SK-N-SH treated with all-trans-retinoic acid at 6 μM for 48 hours (cell line): ENCODE measurements around the gene BNC2.
A peak's percentile ranks its signal among the peaks of the same experiment; 100 is the strongest.

Experiments used
- ATAC-seq: fragments of 200-7000 bp; cut with Tn5 transposase; 3 replicates; pipeline ENCODE4 v1.9.1; 2020; ENCODE audit warnings: mild to moderate bottlenecking, moderate library complexity
- ARNTL ChIP-seq: fragments of 450-650 bp; formaldehyde crosslinking; IDR thresholded peaks from 2 replicates; pipeline ENCODE4 v1.5.0; 2020; ENCODE audit warnings: low read depth, mild to moderate bottlenecking, moderate library complexity, borderline replicate concordance
- BACH2 ChIP-seq: fragments of 250-450 bp; sonication (Bioruptor Pico); IDR thresholded peaks from 2 replicates; pipeline ENCODE4 v1.9.0; 2021; ENCODE audit warnings: mild to moderate bottlenecking, borderline replicate concordance
- CSRNP3 ChIP-seq: fragments of 250-450 bp; sonication (Bioruptor Pico); IDR thresholded peaks from 2 replicates; pipeline ENCODE4 v1.5.1; 2021; ENCODE audit warnings: mild to moderate bottlenecking, moderate library complexity
- ESRRG ChIP-seq: fragments of 250-450 bp; sonication (Bioruptor Pico); IDR thresholded peaks from 2 replicates; pipeline ENCODE4 v1.6.1; 2021; ENCODE audit warnings: mild to moderate bottlenecking
- GLIS3 ChIP-seq: fragments of 250-450 bp; sonication (Bioruptor Pico); IDR thresholded peaks from 2 replicates; pipeline ENCODE4 v1.5.0; 2020; ENCODE audit warnings: mild to moderate bottlenecking, moderate library complexity
- ISL1 ChIP-seq: fragments of 250-450 bp; sonication (Bioruptor Pico); IDR thresholded peaks from 2 replicates; pipeline ENCODE4 v2.1.2; 2022; ENCODE audit warnings: mild to moderate bottlenecking, moderate library complexity
- OSR1 ChIP-seq: fragments of 250-450 bp; sonication (Bioruptor Pico); IDR thresholded peaks from 2 replicates; pipeline ENCODE4 v1.8.0; 2022; ENCODE audit warnings: moderate library complexity, mild to moderate bottlenecking, inconsistent platforms
- PPARA ChIP-seq: fragments of 250-450 bp; sonication (Bioruptor Pico); IDR thresholded peaks from 2 replicates; pipeline ENCODE4 v1.5.0; 2020; ENCODE audit warnings: mild to moderate bottlenecking, borderline replicate concordance
- RARB ChIP-seq: fragments of 250-450 bp; sonication (Bioruptor Pico); IDR thresholded peaks from 2 replicates; pipeline ENCODE4 v1.8.0; 2021; ENCODE audit warnings: mild to moderate bottlenecking, moderate library complexity
- SNAI2 ChIP-seq: fragments of 250-450 bp; sonication (Bioruptor Pico); IDR thresholded peaks from 2 replicates; pipeline ENCODE4 v1.5.0; 2020; ENCODE audit warnings: mild to moderate bottlenecking, moderate library complexity
- TCF4 ChIP-seq: fragments of 250-450 bp; sonication (Bioruptor Pico); IDR thresholded peaks from 2 replicates; pipeline ENCODE4 v1.8.0; 2021; ENCODE audit warnings: mild to moderate bottlenecking, moderate library complexity, borderline replicate concordance
- TOX ChIP-seq: fragments of 250-450 bp; sonication (Bioruptor Pico); IDR thresholded peaks from 2 replicates; pipeline ENCODE4 v1.8.0; 2021; ENCODE audit warnings: mild to moderate bottlenecking, moderate library complexity, borderline replicate concordance
- ZC3H10 ChIP-seq: fragments of 250-450 bp; sonication (Bioruptor Pico); IDR thresholded peaks from 2 replicates; pipeline ENCODE4 v1.5.1; 2021; ENCODE audit warnings: mild to moderate bottlenecking, moderate library complexity
- ZFP3 ChIP-seq: fragments of 250-450 bp; sonication (Bioruptor Pico); IDR thresholded peaks from 2 replicates; pipeline ENCODE4 v1.5.0; 2020; ENCODE audit warnings: mild to moderate bottlenecking, moderate library complexity
- ZFP30 ChIP-seq: fragments of 450-650 bp; formaldehyde crosslinking; IDR thresholded peaks from 2 replicates; pipeline ENCODE4 v1.5.0; 2022; ENCODE audit warnings: mild to moderate bottlenecking, moderate library complexity
- TF ChIP-seq, protein P1 (sequence below): fragments of 250-450 bp; sonication (Bioruptor Pico); IDR thresholded peaks from 2 replicates; pipeline ENCODE4 v1.5.1; 2020; ENCODE audit warnings: low read depth, mild to moderate bottlenecking, moderate library complexity
- TF ChIP-seq, protein P2 (sequence below): fragments of 250-450 bp; sonication (Bioruptor Pico); IDR thresholded peaks from 2 replicates; pipeline ENCODE4 v1.8.0; 2020; ENCODE audit warnings: mild to moderate bottlenecking, moderate library complexity, borderline replicate concordance

Gene BNC2

GRCh38 chr9:16535555-16535954, 334.9 kb downstream of the BNC2 start:
- peak; percentile 64 for ATAC-seq
- TF ChIP-seq RARB (CRISPR knock-in tag) (no peak), BACH2 (no peak), OSR1 (CRISPR knock-in tag) (no peak), PPARA (no peak)
- TF ChIP-seq, protein P1, sequence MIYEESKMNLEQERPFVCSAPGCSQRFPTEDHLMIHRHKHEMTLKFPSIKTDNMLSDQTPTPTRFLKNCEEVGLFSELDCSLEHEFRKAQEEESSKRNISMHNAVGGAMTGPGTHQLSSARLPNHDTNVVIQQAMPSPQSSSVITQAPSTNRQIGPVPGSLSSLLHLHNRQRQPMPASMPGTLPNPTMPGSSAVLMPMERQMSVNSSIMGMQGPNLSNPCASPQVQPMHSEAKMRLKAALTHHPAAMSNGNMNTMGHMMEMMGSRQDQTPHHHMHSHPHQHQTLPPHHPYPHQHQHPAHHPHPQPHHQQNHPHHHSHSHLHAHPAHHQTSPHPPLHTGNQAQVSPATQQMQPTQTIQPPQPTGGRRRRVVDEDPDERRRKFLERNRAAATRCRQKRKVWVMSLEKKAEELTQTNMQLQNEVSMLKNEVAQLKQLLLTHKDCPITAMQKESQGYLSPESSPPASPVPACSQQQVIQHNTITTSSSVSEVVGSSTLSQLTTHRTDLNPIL (CRISPR knock-in tag) = no peak

DNA sequence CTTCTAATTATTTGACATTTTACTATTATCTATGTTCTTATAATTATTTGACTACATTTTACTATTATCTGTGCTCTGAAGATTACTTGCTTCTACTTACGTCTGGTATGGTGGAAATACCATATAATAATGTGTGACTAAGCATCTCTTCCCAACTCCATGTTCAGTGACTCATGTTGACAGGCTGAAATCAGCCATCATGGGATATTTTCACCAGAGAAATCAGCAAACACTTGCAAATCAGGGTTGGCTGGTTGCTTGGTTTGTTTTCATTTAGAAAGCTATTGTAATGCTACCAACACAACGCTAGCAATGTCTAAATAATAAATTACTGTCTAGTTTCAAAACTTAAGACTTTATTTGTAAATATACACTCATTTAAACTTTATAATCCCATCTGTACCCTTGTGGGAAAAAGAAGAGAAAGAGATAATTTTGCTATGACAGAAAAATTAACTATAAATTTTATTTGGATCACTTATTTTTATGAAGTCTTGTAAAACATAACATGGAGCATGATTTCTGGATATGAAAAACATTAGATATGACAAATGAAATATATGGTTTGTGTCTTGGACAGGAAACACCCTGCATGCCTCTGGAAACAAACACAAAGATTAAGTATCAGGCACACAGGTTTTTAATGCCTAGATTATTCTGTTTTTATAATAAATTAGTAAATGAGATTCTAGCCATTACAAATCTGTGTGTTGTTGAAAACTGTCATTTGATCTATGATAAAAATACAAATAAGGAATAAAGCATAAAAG, 337.6 kb downstream of the BNC2 start:
- peak; percentile 75 for ATAC-seq
- TF ChIP-seq ISL1 (CRISPR knock-in tag) (0 out of 2 replicates have a peak, but pooled peaks have one; percentile 10), GLIS3 (CRISPR knock-in tag) (no peak)
- TF ChIP-seq, all 23 proteins: peak for 1

- ATAC-seq = peak; percentile 47; the same call in 2 of the 3 replicates
- TF ChIP-seq ZC3H10 (CRISPR knock-in tag) = no peak
- TF ChIP-seq, protein P2, sequence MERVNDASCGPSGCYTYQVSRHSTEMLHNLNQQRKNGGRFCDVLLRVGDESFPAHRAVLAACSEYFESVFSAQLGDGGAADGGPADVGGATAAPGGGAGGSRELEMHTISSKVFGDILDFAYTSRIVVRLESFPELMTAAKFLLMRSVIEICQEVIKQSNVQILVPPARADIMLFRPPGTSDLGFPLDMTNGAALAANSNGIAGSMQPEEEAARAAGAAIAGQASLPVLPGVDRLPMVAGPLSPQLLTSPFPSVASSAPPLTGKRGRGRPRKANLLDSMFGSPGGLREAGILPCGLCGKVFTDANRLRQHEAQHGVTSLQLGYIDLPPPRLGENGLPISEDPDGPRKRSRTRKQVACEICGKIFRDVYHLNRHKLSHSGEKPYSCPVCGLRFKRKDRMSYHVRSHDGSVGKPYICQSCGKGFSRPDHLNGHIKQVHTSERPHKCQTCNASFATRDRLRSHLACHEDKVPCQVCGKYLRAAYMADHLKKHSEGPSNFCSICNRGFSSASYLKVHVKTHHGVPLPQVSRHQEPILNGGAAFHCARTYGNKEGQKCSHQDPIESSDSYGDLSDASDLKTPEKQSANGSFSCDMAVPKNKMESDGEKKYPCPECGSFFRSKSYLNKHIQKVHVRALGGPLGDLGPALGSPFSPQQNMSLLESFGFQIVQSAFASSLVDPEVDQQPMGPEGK = no peak
- no peak for TF ChIP-seq ZFP3 (CRISPR knock-in tag)
- TF ChIP-seq BACH2 = no peak
- TF ChIP-seq CSRNP3 (CRISPR knock-in tag) = no peak
- TF ChIP-seq, protein P1 (CRISPR knock-in tag) = no peak
- no peak for TF ChIP-seq ZFP30
- no peak for TF ChIP-seq OSR1 (CRISPR knock-in tag)
- TF ChIP-seq SNAI2 (CRISPR knock-in tag) = no peak
- no peak for TF ChIP-seq TOX (CRISPR knock-in tag)
- TF ChIP-seq GLIS3 (CRISPR knock-in tag) = no peak
- no peak for TF ChIP-seq PPARA
- TF ChIP-seq ISL1 (CRISPR knock-in tag) = no peak
- no peak for TF ChIP-seq TCF4 (CRISPR knock-in tag)
- no peak for TF ChIP-seq RARB (CRISPR knock-in tag)
- TF ChIP-seq ARNTL (CRISPR knock-in tag) = no peak
- TF ChIP-seq ESRRG (CRISPR knock-in tag) = no peak
Measured at GRCh38 chr9:16532272-16532671, 338.2 kb downstream of the BNC2 start.

DNA sequence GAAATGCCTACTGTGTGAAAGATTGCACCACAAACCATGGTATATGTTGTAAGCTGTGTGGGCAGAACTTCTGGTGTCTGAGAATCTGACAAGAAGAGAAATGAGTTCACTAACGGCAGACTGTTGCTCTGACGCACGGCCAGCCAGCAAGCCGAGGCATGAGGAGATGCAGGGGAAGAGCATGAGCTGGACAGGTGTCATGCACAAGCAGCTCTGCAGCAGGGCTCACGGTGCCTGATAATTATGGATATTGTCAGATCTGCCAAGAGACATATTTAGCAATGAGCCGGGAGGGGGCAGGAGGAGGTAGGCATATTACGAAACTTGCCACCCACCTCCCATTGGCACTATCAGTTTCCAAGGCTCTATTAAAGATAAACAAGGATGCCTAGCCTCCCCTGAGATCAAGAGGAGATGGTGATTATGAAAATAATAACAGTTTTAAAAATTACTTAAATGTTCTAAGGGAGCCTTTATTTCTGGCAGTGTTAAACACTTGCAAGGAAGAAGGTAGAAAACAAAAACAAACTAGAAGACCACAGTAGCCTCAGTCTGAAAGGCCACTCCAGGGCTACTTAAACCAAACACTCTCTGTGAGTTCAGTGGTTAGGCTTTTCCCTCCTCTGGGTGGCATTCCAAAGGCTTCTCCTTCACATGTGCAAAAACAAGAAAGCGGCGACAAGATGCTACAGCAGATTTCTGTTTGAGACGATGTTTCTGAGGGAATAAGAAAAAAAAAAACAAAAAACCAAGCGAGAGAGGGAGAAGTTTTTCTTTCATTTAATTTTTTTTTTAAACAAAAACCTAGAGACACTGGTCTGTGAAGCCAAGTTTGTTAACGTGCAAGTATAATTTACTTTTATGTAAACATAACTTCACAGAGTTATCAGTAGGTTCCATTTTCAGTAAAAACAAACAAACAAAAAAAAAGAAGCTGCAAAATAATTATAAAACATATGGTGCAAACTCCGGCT, 339.5 kb downstream of the BNC2 start:
- ATAC-seq = no peak
- TF ChIP-seq ISL1 (CRISPR knock-in tag) (no peak), ZFP3 (CRISPR knock-in tag) (no peak), ESRRG (CRISPR knock-in tag) (no peak)
- TF ChIP-seq, protein P1 (CRISPR knock-in tag) = no peak
